HEK293 (cell line): ENCODE results near the gene SLC17A9.

Experiments used
- CTCF ChIP-seq: fragments of 450-650 bp; formaldehyde crosslinking; IDR thresholded peaks from 2 replicates; pipeline ENCODE4 v1.5.1; 2016; ENCODE audit warnings: missing biosample characterization, missing genetic modification characterization
- ZBTB10 ChIP-seq: fragments of 450-650 bp; formaldehyde crosslinking; IDR thresholded peaks from 2 replicates; pipeline ENCODE4 v1.5.1; 2016; ENCODE audit warnings: missing biosample characterization, missing genetic modification characterization
- ZSCAN23 ChIP-seq: fragments of 450-650 bp; formaldehyde crosslinking; IDR thresholded peaks from 2 replicates; pipeline ENCODE4 v1.5.1; 2016; ENCODE audit warnings: missing biosample characterization, missing genetic modification characterization
- TF ChIP-seq, protein P1 (sequence below): fragments of 450-650 bp; formaldehyde crosslinking; IDR thresholded peaks from 2 replicates; pipeline ENCODE4 v1.5.1; 2016; ENCODE audit warnings: missing biosample characterization, missing genetic modification characterization

DNA sequence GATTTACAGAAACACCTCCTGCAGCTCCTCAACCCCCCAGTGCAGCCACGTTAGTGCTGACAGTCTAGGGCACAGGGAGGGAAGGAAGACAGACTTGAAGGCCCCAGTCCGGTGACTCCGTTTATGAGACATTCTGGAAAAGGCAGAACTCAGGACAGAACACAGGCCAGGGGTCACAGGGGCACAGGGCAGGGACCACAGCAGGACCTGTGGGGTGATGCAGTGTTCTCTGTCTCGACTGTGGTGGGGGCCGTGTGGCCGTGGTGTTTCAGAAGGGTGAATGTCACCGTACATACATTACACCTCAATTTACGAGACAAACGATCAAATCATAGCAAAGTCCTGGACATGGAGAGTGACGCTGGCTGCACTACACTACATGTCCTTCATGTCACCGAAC lies 43.0 kb downstream of the SLC17A9 start:
- TF ChIP-seq, protein P1, sequence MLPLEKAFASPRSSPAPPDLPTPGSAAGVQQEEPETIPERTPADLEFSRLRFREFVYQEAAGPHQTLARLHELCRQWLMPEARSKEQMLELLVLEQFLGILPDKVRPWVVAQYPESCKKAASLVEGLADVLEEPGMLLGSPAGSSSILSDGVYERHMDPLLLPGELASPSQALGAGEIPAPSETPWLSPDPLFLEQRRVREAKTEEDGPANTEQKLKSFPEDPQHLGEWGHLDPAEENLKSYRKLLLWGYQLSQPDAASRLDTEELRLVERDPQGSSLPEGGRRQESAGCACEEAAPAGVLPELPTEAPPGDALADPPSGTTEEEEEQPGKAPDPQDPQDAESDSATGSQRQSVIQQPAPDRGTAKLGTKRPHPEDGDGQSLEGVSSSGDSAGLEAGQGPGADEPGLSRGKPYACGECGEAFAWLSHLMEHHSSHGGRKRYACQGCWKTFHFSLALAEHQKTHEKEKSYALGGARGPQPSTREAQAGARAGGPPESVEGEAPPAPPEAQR (tag by site-specific recombination) = no peak
- TF ChIP-seq ZSCAN23 (tag by site-specific recombination) = no peak
- no peak for TF ChIP-seq CTCF (tag by site-specific recombination)
- no peak for TF ChIP-seq ZBTB10 (tag by site-specific recombination)
